Activated B cell treated with CpG ODN at 0.5 μM for 24 hours (primary cell): ENCODE results near the gene MPEG1. TPM values are rescaled to one million over a fixed set of nuclear protein-coding genes. Genes with fewer than 3 reads are reported as not detected.

ENCODE experiments used
- ATAC-seq: fragments of 200-7000 bp; cut with Tn5 transposase; one replicate; pipeline ENCODE4 v1.10.0; 2021; ENCODE audit warnings: low read depth, mild to moderate bottlenecking, moderate library complexity
- CTCF ChIA-PET: fragments of 350-600 bp; sonication (Branson Sonifier 250); formaldehyde crosslinking; loops from one replicate; lab custom pipeline; 2021; ENCODE audit warnings: antibody characterized with exemption; lab: Charles Lee
- POLR2A ChIA-PET: fragments of 350-600 bp; sonication (Branson Sonifier 250); formaldehyde crosslinking; loops from one replicate; lab custom pipeline; 2021; ENCODE audit warnings: antibody characterized with exemption; lab: Charles Lee
- DNase-seq: peaks from one replicate; pipeline ENCODE4 v3.0.0; 2022
- H3K27ac Mint-ChIP-seq: one replicate; pipeline ENCODE4 v1.8.0; 2020; ENCODE audit warnings: mixed read lengths
- H3K27me3 Mint-ChIP-seq: one replicate; pipeline ENCODE4 v1.8.0; 2021; ENCODE audit warnings: mixed read lengths
- H3K36me3 Mint-ChIP-seq: one replicate; pipeline ENCODE4 v1.8.0; 2021; ENCODE audit warnings: low read depth, mixed read lengths
- H3K4me1 Mint-ChIP-seq: one replicate; pipeline ENCODE4 v1.8.0; 2021; ENCODE audit warnings: mixed read lengths
- H3K4me3 Mint-ChIP-seq: one replicate; pipeline ENCODE4 v1.8.0; 2020; ENCODE audit warnings: mild to moderate bottlenecking, mixed read lengths
- H3K9me3 Mint-ChIP-seq: one replicate; pipeline ENCODE4 v1.8.0; 2020; ENCODE audit warnings: mixed read lengths
- intact Hi-C: fragments of 100-400 bp; cut with micrococcal nuclease; formaldehyde crosslinking; loops from one replicate; pipeline ENCODE4 v1.15.1; 2024
- total RNA-seq: library from RNA; stranded (reverse); gene quantifications from 2 replicates; pipeline ENCODE4 v1.2.3, GENCODE V29; 2022
- TF ChIP-seq, protein P1 (sequence below): fragments of 200-600 bp; IDR thresholded peaks from one replicate; pipeline ENCODE4 v1.8.0; 2022; ENCODE audit warnings: antibody characterized with exemption, mild to moderate bottlenecking

Gene MPEG1
- total RNA-seq, 1 donor from 2014 or later: 154 TPM

DNA sequence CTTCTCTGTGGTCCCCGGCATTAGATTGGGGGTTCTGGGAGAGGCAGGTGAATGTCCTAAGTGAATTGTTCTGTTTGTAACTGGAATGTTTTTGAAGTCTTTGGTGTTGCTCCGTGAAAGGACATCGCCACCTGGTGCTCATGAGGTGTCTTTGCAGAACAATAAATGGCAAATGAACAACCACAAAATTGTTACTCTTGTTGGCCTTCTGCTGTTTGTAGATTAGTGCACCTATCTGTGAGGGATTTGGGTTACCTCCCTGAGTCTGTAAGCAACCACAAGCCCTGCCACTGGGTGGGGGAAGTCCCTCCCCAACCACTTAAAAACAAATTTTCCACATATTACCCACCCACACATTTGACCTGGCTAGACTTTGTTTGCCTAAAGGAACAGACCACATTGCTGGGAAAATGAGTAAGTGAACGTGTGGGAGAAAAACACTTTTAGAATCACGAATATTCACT is 4.7 kb downstream of the MPEG1 start:
- Mint-ChIP-seq H3K27ac (peak overlapping the region; percentile 93), H3K27me3 (no peaks in the 10 kb centered on the region), H3K36me3 (peaks cover 88% of the 10 kb centered on the region), H3K4me3 (peak overlapping the region; percentile 98), H3K4me1 (peaks cover 93% of the 10 kb centered on the region), H3K9me3 (no peaks in the 10 kb centered on the region)
- ChIA-PET POLR2A (interaction anchor here (0.8 to 0.9 kb wide), 2 partner anchors 9 to 10 kb away, joined by 4 read pairs; no protein-coding TSS in a partner anchor), CTCF (interaction anchor here (1.1 to 9.7 kb wide), 3 partner anchors 16 to 222 kb away, joined by 3 to 94 read pairs (median 4); partner anchors contain the start of gene DTX4)
- TF ChIP-seq, protein P1, sequence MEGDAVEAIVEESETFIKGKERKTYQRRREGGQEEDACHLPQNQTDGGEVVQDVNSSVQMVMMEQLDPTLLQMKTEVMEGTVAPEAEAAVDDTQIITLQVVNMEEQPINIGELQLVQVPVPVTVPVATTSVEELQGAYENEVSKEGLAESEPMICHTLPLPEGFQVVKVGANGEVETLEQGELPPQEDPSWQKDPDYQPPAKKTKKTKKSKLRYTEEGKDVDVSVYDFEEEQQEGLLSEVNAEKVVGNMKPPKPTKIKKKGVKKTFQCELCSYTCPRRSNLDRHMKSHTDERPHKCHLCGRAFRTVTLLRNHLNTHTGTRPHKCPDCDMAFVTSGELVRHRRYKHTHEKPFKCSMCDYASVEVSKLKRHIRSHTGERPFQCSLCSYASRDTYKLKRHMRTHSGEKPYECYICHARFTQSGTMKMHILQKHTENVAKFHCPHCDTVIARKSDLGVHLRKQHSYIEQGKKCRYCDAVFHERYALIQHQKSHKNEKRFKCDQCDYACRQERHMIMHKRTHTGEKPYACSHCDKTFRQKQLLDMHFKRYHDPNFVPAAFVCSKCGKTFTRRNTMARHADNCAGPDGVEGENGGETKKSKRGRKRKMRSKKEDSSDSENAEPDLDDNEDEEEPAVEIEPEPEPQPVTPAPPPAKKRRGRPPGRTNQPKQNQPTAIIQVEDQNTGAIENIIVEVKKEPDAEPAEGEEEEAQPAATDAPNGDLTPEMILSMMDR: no peak
- intact Hi-C loops: loop anchor here (1.0 to 2.0 kb wide), 7 partner anchors 8 to 222 kb away; partner anchors contain the start of gene FAM111A
- ATAC-seq: peak; percentile 45
- no peak for DNase-seq

DNA sequence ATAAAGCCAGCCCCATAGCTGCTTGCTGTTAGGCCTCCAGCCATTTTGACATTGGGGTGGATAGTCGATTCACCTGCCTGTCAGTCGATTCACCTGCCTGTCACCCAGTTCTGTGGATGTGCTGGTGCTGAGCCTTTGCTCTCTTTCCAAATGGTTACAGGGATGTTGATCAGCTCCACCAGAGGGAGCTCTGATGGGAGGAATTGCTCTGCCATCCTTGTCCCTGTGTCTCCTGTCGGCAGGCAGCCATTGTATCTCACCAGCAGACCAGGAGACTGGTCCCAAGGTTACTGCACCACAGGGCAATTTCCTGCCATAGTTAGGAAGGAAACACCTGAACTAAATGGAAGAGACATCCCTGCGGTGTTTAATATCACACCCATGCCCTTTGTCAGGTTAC is 6.1 kb downstream of the MPEG1 start:
- H3K36me3 Mint-ChIP-seq: peaks cover 88% of the 10 kb centered on the region
- TF ChIP-seq, protein P1: no peak
- H3K27ac Mint-ChIP-seq: peak overlapping the region; percentile 93
- ChIA-PET CTCF (interaction anchor here (0.8 to 9.7 kb wide), 9 partner anchors 13 to 225 kb away, joined by 3 to 94 read pairs (median 4); partner anchors contain the start of gene DTX4), POLR2A (interaction anchor here (1.3 to 6.3 kb wide), 4 partner anchors 16 to 83 kb away, joined by 4 to 69 read pairs (median 5); partner anchors contain the start of gene DTX4)
- H3K9me3 Mint-ChIP-seq: no peaks in the 10 kb centered on the region
- peak overlapping the region; percentile 98 for H3K4me3 Mint-ChIP-seq
- ATAC-seq (no peak), DNase-seq (no peak)
- intact Hi-C loops: no loop called here
- no peaks in the 10 kb centered on the region for H3K27me3 Mint-ChIP-seq
- peaks cover 93% of the 10 kb centered on the region for H3K4me1 Mint-ChIP-seq

DNA sequence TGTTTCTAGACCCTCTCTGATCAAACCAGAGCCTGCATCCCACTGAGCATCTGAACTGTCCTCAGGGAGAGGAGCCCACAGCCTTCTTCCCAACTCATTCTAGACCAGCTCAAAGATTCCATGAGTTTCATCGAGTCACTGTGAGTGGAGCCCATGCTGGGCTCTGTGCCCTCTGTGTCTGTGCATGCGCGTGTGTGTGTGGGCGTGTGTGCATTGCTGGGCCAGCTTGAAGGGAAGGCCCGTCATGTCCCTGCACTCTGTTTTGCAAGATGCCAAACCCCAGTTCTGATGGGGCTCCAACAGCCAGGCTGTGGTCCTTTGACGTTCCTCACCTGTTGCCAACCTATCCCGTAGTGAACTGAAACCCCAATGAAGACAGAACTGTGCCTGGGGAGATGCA is 7.1 kb downstream of the MPEG1 start:
- DNase-seq: no peak
- Mint-ChIP-seq H3K4me1 (peaks cover 97% of the 10 kb centered on the region), H3K27me3 (no peaks in the 10 kb centered on the region), H3K4me3 (no peak overlapping the region), H3K9me3 (no peaks in the 10 kb centered on the region), H3K36me3 (peaks cover 87% of the 10 kb centered on the region), H3K27ac (peak overlapping the region; percentile 83)
- ATAC-seq: no peak
- TF ChIP-seq, protein P1: no peak
- CTCF ChIA-PET: interaction anchor here (0.8 to 9.7 kb wide), 5 partner anchors 12 to 62 kb away, joined by 3 to 94 read pairs (median 4); partner anchors contain the start of gene DTX4
- POLR2A ChIA-PET: interaction anchor here (0.5 to 6.3 kb wide), 6 partner anchors 8 to 84 kb away, joined by 3 to 69 read pairs (median 4); partner anchors contain the start of gene DTX4
- intact Hi-C loops: no loop called here

GRCh38 chr11:59204746-59205145 is 8.0 kb downstream of the MPEG1 start:
- no peaks in the 10 kb centered on the region for H3K27me3 Mint-ChIP-seq
- CTCF ChIA-PET: interaction anchor here (0.6 to 9.7 kb wide), 2 partner anchors 19 to 32 kb away, joined by 3 to 94 read pairs; partner anchors contain the start of gene DTX4
- no peaks in the 10 kb centered on the region for H3K9me3 Mint-ChIP-seq
- DNase-seq (no peak), ATAC-seq (no peak)
- intact Hi-C loops: no loop called here
- peak overlapping the region; percentile 83 for H3K27ac Mint-ChIP-seq
- TF ChIP-seq, protein P1: no peak
- peak overlapping the region; percentile 28 for H3K4me3 Mint-ChIP-seq
- H3K4me1 Mint-ChIP-seq: peaks cover 98% of the 10 kb centered on the region
- POLR2A ChIA-PET: interaction anchor here (1.1 to 6.3 kb wide), 2 partner anchors 8 to 32 kb away, joined by 3 to 69 read pairs; partner anchors contain the start of genes DTX4 and MPEG1
- peaks cover 85% of the 10 kb centered on the region for H3K36me3 Mint-ChIP-seq

DNA sequence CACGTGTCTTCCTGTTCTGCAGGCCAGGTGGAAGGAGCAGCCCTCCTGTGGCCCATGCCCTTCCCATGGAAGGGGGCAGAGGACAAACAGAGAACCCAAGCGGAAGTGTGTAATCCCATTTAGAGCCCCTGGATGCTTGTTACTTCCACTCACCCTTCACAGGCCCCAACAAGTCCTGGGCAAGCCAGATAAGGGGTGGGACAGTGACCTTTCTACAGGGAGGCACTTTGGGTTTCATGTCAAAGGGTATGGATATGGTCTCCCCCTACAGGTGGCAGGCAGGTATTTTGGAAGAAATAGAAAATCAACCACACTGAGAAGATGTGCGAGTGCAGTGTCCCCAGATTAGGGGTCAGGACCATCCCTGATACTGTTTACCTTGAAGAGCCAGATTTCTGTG is 11.4 kb downstream of the MPEG1 start:
- DNase-seq (no peak), ATAC-seq (no peak)
- CTCF ChIA-PET: interaction anchor here (0.7 to 9.7 kb wide), 6 partner anchors 8 to 29 kb away, joined by 3 to 94 read pairs (median 4); partner anchors contain the start of genes DTX4 and MPEG1
- H3K4me1 Mint-ChIP-seq: peaks cover 99% of the 10 kb centered on the region
- no peaks in the 10 kb centered on the region for H3K9me3 Mint-ChIP-seq
- TF ChIP-seq, protein P1: no peak
- no peaks in the 10 kb centered on the region for H3K27me3 Mint-ChIP-seq
- intact Hi-C loops: no loop called here
- POLR2A ChIA-PET: interaction anchor here (2.3 to 6.3 kb wide), 3 partner anchors 21 to 29 kb away, joined by 7 to 69 read pairs (median 57); partner anchors contain the start of gene DTX4
- H3K4me3 Mint-ChIP-seq: no peak overlapping the region
- H3K36me3 Mint-ChIP-seq: peaks cover 84% of the 10 kb centered on the region
- peak overlapping the region; percentile 88 for H3K27ac Mint-ChIP-seq
